CD4-positive, alpha-beta T cell treated with Interferon alpha-2 for 1 hour (primary cell): Measurements from ENCODE around the gene DENND6B.

Experiments used
- DNase-seq, 2 donors: peaks; one replicate each; pipeline ENCODE4 v3.0.0-alpha.2; 2020 to 2022

The DENND6B gene

DNA sequence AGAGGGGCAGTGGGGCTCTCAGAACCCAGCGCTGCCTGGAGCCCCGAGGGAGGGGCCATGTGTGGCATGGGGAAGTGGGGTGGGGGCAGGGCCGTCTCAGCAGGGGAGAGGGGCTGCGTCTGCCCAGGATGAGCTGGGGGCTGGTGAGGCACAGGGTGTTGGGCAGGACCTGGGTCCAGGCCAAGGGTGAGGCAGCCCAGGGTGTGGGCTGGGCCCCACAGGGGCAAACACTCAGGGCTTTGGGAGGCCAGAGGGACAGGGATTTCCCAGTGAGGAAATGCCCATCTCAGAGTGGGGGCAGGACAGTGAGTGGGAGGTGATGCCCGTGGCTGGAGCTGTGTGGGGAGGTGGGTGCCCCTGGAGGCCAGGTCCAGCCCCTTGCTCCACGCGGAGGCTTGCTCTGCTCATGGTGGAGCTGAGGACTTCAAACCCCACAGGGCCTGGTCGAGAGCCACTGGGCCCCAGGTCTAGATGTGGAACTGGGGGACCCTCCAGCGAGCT lies 24.7 kb downstream of the DENND6B start:
- peak in 1 of 2 donors; percentile 14 for DNase-seq

DNA sequence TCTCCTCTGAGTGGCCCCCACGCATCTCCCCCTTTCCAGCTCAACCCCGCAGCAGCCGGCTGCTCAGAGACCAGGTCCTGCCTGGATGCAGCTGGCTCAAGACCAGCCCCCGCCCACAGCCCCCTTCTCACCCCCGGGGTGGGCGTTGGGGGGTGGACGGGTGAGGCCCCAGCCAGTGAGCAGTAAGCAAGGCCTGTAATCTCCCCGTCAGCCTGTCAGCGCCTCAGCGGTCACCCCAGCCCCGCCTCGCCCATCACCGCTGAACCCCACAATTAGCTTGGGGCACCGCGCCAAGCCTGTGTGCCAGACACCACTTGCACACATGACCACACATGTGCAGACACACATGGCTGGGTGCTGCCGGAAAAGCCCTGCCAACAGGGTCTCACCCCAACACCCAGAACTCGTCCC lies 25.2 kb downstream of the DENND6B start:
- peak in 1 of 2 donors; percentile 14 for DNase-seq

DNA sequence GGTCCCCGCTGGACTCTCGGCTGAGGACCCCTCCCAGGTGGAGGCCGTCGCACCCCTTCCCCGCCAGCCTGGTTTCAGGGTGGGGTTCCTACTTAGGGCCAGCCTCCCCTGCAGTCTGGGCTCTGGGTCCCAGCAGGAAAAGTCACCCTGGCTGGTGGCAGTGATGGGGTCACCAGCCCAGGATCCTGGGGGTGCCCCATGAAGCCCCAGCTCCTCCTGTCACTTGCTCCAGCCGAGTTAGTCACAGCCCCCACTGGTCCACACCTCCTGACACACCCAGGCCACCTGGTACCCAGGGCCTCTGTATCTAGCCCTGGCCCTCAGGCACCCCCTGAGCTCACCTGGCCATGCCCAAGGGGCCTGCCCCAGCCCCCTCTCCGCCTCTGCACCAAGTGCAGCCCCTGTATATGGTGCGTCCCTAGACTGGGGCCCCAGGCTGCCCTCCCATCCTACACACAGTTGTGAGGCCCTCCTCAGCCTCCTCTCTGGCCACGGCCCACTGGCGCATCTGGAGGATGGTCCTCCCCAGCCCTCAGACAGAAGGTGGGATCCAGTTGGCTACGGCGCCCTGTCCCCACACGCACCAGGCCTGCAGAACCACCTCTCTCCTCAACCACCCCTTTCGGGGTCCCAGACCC lies 26.1 kb downstream of the DENND6B start:
- no peak for DNase-seq

DNA sequence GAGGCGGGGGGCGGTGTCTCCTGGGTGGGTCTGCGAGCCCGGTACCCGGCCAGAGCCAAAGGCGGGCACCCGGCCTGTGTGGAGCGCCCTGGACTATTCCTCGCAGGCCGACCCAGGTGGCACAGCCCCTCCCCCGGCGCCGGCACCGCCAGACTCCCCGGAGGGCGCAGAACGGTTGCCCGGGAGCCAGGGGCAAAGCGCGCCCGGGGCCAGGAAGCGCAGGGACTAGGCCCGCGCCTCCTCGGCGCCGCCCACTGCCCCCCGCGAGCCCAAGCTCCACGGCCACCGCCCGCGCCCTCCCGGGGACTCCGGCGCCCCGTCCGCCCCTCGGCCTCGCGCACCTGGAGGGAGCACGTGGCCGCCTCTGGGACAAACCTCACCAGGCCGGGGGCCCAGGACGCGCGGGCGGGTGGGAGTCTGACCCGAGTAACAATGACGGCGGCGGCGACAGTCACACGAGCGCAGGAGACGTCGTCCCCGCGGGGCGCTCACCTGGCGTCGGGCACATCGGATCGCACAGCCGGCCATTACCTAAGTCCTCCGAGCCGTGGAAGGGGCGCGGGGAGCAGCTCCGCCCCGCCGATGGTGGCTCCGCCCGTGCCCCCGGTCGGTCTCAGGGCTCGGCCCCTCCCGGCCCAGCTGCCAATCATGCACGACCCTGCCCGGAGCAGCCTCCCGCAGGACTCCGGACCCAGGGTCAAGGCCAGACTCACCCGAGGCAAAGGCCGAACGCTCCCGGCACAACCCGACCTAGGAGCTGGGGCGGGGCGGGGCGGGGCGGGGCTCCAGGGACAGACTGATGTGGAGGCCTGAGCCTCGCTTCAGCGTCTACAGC lies 26.8 kb downstream of the DENND6B start:
- no peak for DNase-seq

DNA sequence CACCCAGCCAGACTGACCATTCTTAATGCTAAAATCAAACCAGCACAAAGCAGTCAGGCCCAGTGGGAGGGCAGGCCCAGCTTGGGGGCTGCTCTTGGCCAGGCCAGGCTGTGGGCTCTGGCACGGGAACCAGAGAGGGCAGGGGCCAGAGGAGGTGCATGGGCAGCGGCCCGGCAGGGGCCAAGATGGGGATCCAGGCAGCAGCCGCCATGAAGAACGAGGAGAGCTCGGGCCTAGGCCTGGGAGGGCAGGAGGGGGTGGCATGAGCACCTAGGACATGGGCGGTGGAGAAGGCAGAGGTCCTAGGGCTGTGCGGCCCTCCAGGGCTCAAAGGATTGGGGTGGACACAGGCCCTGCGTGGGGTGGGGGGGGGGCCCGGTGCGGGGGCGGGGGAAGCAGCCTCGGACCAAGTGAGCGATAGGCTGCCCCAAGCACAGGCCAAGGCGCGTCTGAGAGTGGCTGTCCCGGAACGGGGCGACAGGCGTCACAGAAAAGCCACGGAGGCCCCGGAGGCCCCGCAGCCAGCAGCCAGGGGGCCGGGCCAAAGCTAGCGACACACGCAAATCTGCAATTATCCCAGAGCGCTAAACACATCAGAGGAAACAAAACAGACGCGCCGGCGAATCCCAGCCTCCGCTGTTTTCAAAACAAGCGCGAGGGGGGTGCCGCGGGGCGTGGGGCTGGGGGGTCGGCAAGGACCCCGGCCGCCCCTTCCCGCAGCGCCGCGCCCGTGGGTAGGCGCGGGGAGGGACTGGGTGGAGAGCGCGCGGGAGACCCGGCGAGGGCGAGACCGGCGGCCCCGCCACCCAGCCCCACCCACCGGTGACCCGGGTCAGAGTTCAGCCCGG lies 27.7 kb downstream of the DENND6B start:
- no peak for DNase-seq

DNA sequence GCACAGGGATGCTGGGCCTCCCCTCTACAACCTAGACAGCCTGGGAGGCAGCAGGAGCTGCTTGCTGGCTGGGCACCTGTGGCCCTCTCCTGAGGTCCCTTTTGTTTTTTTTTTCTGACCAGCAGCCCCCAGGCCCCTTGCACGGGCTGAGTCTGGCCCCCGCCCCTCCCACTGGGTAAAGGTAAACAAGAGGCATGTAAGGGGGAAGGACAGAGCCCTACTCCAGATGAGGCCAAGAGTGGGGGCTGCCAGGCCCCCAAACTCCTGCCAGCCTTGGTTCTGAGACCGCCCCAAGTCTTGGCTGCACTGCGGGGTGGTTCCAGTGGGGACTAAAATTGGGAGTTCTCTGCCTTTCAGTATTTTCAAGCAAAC lies 28.6 kb downstream of the DENND6B start:
- DNase-seq: no peak

DNA sequence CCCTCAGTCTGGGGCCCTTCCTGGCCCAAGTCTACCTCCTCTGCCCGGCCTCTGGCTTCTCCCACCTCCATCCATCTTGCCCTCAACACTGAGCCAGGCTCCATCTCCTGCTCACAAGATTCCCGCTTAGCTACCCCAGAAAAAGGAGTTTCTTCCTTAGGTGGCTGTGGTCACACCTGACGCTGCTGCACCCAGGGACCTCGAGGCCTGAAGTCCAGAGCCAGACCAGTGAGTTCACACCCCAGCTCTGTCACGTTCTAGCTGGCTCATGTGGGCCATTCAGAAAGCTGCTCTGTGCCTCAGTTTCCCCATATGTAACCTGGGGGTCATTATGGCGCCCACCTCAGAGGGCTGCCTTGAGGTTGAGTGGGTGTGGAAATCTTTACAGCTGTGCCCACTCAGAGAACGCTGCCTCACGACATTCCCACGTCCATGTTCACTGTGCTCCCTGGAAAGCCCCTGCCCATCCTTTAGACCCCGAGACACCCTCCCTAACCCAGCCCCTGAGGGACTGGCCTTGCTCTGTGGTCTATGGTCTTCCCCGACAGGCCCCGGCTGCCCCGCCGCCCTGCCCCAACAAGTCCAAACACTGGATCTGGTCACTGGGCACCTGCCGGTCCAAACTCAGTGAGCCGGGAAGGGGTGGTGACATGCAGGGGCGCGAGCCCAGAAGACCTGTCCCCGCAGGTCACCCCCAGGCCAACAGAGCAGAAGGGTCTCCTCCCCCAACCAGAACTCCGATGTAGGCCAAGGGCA lies 29.1 kb downstream of the DENND6B start:
- DNase-seq: no peak

DNA sequence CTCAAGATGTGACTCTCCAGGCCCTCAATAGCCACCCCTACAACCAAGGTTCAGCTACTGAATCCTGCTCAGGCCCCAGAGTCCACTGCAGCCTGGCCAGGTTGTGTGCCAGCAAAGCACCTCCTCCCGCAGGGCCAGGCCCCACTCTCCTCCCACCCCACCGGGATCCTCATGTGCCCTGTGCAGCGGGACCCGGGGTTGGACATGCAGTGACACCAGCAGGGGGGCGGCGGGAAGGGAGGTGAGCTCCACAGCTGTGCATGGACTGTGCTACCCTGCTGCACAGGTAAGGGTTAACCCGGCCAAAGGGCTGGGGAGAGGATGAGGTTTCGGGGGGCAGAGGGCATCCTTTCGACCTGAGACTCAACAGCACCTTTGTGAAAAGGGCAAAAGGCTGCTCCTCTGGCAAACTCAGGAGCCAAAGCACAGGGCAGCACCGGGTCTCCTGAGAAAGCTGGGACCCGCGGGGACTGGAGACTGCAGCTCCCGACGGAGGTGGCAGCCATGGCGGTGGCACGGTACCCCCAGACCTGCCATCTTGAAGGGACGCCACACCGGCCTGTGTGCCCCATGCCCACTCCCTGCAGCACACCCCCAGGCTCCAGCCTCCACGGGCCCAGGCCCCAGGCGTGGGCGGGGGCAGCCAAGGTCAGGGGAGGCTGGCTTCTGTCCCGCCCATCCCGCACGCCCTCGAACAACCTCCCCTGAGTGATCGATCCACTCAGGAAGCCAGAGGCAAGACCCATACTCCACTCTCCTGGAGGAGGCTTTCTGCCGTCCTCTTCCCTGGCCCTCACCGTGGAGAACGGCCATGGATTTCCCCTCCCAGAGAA lies 29.9 kb downstream of the DENND6B start:
- no peak for DNase-seq

DNA sequence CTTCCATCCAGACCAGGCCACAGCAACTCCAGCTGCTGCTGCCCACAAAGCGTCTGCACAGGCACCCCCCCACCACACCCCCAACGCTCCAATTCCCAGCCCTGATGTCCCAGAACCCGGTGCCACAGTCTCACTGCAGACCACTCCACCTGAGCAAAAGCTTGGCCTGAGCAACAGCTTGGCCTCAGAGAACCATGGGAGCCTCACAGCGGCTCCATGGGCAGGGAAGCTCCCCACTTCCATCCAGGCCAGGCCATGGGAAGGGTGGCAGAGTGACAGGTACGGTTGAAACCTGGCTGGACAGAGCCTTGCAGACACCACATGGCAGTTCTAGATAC lies 32.5 kb downstream of the DENND6B start:
- no peak for DNase-seq

DNA sequence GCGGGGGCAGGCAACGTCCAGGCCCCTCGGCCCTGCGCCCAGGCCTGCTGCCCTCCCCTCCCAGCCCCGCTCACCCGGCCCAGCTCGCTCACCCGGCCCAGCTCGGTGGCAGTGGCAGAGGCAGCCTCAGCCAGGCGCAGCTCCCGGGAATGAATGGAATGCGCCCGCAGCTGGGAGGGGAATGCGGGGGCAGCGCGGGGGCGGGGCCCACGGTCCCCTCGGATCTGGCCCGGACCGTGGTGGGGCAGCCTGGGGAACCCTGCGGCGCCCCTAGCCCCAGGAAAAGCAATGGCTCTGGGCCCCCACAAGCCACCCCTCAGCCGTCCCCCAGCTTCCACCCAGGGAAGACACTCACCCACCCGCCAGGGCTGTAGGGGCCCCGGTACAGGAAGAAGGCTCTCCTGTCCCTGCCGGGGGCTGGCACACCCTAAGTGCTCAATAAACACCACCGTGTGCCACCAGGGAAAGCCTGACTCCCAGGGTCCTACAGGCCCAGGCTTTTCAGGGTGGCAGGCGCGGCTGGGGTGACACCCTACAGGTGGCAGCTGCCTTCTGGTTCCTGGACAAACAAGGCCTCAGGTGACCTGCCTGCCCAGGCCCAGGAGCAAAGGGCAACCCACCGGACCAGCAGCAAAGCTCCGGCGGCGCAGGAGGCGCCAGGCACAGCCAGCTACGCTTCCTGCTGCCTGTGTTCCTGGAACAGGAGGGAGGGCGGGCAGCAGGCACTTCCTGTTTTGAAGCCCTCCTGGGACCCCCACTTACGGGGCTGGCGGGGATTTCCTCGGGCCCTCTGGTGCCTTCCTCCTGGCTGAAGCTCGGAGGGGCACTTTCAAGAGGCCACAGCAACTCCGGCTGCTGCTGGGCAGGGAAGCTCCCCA lies 33.1 kb downstream of the DENND6B start:
- peak in 1 of 2 donors; percentile 32 for DNase-seq

DNA sequence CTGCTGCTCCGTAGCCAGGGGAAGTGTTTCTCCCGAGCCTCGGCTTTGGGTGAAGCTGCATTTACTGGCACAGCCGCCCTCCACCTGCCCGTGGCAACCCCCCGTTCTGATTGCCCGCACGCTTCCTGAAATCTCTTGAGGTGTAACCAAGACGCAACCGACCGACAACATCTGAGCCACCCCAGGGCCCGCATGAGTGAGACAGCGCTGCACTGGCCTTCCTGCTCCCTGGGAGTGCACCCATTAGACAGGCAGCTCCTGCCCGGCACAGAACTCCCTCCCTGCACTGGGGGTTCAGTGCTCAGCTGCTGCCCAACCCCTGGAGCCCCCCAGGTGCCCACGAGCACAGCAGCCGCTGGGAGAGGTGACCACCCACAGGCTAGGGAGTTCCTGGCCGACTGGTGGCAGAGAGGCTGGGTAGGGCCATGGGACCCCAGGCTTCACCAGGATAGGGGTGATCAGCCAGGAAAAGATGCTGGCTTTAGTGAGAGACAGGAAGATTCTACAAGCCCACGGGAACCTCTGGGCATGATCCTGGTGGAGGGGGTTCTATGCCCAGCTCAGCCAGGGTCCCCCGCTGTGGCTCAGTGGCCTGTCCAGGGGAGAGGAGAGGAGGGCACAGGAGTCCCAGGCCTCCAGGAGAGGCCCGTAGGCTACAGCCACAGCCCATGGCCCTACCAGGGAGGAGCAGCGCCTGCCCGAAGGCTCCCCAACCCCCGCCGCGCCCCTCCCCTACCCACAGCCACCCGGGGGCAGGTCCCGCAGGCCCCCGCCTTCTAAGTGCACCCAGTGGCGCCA lies 34.0 kb downstream of the DENND6B start:
- peak in 1 of 2 donors; percentile 41 for DNase-seq

DNA sequence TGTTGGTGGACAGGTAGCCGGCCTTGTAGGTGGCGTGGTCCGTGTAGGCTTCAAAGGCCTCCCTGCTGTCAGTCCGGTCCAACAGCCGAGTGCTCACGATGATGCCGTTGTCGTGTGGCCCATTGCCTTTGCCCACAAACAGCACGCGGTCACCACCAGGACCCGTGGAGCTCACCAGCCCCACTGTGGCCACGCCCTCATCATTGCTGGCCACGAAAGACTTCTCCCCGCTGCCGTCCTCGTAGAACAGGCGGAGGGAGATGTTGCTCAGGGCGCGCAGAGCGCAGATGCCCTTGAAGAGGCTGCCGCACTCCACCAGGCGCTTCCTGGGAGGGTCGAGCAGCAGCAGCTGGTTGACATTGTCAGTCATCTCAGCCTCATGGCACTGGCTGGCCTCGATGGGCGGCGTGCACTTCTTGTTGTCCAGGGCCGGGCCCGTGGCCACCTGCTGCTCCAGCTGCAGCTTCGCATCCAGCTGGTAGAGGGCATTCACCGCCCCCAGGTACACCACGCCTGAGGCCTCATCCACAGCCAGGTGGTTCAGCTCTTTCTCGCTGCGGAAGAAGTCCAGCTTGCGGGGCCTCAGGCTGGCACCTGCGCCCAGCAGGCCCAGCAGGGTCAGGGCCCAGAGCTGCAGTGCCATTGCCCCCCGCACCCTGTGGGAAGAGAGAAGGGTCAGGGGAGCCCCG lies 36.7 kb downstream of the DENND6B start:
- DNase-seq: no peak

DNA sequence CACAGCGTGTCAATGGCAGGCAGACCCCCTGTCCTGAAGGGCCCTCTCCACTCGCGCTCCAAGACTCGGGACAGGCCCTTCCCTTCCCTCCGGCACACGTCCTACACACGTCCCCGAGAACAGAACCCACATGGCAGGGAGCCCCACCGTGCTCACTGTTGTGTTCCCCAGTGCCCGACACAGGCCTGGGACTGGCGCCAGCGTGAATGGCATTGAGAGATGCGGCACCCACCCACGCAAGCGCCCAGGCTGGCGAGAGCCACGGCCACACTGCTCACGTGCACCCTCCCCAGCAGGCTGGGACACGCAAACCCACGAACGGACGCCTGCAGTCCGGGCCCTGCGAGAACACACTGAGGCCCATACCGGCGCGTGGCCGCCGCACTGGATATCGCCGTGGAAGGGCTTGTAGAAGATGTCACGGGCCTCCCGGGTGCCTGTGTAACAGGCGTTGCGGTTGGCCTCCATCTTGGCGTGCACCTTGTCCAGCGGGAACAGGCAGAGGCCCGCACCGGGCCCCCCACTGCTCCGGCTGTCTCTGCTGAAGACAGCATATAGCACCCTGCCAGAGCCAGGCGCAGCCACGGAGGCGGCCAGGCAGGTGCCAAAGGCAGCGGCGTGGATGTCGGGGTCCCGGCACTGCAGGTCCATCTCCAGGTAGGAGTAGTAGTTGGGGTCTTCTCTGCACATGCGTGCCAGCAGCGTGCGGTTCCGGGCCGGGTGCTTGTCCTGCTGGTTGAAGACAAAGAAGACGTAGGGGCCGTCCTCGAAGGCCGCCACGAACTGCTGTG lies 37.5 kb downstream of the DENND6B start:
- DNase-seq: no peak

DNA sequence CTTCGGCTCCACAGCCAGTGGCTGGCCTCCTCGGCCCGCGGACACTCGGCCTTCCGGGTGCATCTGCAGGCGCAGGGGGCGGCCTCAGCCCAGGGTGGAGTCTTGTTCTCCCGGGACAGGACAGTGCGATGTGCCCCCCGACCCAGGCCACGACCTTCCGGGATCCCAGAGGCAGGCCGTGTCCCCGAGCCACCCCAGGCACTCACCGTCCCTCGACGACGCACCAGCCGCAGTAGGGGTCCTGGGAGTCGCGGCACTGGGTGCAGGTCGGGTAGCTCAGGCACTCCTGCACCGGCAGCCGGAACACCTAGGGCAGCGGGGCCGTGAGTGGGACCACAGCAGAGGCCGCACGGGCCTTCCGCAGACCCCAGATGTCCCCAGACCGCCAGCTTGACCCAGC lies 39.1 kb downstream of the DENND6B start:
- DNase-seq: no peak

DNA sequence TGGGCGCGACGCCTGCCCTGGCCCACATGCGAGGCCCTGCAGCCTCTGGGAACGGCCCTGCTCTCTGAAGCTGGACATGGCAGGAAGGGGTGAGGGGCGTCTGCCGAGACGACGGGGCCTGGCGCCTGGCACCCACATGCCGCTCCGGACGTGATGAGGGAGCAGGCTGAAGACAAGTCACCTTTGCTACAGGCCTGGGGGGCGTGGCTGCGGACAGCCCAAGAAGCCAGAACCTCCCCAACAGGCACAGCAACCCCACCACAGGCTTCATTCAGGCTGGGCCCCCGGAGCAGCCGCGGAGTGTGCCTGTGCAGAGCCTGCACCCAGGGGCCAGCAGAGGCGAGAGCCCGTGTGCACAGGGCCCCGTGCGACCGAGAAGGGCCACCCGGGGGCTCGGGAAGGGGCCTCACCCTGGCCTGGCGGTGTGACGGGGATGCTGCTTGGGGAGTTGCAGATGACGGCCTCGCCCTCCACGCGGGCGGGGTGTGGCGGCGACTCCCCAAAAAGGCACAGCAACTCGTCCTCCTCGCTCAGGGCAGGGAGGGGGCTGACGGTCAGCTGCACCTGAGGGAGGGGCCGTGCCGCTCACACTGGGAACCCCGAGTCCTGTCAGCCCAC lies 40.0 kb downstream of the DENND6B start:
- no peak for DNase-seq

DNA sequence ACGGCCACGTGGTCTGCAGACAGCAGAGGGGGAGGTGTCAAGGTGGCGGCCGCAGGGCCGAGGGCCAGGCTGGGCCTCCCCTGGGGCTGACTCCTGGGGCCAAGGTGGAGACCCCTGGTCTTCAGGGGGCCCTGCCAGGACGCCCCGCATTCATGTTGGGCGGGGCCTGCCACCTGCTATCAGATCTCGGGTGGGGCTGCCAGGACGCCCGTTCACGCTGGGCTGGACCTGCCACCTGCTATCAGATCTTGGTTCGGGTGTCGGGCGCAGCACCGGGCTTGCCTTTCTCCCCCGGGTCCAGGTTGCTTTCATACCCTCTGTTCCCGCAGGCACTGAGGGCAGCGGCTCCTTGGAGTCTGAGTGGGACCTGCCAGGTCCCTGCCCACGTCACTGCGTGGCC lies 40.5 kb downstream of the DENND6B start:
- DNase-seq: no peak

DNA sequence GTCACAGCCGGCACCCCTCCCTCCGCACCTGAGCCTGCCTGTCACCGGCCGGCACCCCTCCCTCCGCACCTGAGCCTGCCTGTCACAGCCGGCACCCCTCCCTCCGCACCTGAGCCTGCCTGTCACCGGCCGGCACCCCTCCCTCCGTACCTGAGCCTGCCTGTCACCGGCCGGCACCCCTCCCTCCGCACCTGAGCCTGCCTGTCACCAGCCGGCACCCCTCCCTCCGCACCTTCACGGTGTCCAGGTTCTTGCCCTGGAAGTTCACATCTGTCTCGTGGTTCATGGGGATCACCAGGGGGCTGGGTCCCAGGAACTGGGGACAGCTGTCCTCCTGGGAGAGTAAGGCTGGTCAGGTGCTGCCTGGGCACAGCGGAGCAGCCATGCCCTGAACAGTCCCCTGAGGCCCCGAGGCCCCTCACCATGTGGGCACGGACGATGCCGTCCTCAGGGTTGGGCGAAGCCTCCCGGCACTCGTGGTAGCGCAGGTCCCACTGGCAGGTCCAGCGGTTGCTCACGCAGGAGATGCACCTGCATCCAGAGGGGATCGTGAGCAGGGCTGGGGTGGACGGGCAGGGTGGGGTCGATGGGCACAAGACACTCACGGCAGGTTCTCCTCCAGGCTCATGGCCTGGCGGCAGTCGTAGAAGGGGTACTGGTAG lies 41.1 kb downstream of the DENND6B start:
- DNase-seq: no peak
